Epithelial cell of esophagus (primary cell): Measurements from ENCODE around the gene WDFY4.

Experiments used
- DNase-seq: peaks from one replicate; pipeline ENCODE4 v3.0.0; 2010; ENCODE audit warnings: low read depth
- H3K4me3 ChIP-seq: 2 replicates; pipeline ENCODE4 v1.5.1; 2011; ENCODE audit warnings: mild to moderate bottlenecking, low read length, control low read depth
- CTCF ChIP-seq: IDR thresholded peaks from 2 replicates; pipeline ENCODE4 v1.5.1; 2011; ENCODE audit warnings: low read depth, mild to moderate bottlenecking, low read length, control low read depth, inconsistent platforms; ENCODE audit not compliant: insufficient read depth; ENCODE audit errors: missing control alignments

The WDFY4 gene

DNA sequence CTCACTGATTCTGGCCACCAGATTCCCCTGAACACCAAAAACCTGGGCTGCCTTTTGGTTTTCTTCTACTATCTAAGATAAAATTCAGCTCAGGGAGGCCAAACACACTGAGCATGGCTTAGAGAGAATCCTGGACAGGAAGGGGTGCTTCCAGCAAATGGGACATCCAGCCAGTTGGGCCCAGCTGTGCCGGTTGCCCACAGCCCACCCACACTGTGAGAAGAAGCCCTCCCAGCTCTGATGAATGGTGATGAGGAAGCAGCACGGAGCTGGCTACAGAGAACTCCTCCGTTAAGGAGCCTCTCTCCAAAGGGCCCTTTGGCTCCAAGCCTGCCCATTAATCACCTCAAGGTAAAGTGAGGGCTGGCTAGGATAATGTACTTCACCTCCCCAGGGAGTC, 239.1 kb downstream of the WDFY4 start:
- DNase-seq: no peak
- no peak for TF ChIP-seq CTCF
- no peak overlapping the region for H3K4me3 ChIP-seq

GRCh38 chr10:48924988-48925387, 240.3 kb downstream of the WDFY4 start:
- no peak for DNase-seq
- TF ChIP-seq CTCF: no peak
- H3K4me3 ChIP-seq: no peak overlapping the region

DNA sequence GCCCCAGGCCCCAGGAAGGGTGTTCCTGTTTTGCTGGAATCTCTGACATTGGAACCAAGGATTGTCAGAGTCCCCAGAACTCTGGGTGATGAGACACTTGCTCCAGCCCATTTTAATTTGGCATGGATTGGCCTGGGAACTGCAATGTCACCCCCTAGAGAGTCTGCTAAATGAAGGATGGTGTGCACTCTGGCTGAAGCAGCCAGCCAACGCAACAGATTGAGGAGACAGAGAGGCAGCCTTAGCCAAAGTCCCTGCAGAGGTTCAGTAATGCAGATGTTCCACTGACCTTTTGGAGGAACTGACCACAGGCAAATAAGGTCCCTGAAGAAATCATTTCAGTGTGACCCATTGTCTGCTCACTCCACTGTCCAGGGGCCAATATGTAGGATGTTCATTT, 241.6 kb downstream of the WDFY4 start:
- TF ChIP-seq CTCF: no peak
- H3K4me3 ChIP-seq: no peak overlapping the region
- DNase-seq: no peak

DNA sequence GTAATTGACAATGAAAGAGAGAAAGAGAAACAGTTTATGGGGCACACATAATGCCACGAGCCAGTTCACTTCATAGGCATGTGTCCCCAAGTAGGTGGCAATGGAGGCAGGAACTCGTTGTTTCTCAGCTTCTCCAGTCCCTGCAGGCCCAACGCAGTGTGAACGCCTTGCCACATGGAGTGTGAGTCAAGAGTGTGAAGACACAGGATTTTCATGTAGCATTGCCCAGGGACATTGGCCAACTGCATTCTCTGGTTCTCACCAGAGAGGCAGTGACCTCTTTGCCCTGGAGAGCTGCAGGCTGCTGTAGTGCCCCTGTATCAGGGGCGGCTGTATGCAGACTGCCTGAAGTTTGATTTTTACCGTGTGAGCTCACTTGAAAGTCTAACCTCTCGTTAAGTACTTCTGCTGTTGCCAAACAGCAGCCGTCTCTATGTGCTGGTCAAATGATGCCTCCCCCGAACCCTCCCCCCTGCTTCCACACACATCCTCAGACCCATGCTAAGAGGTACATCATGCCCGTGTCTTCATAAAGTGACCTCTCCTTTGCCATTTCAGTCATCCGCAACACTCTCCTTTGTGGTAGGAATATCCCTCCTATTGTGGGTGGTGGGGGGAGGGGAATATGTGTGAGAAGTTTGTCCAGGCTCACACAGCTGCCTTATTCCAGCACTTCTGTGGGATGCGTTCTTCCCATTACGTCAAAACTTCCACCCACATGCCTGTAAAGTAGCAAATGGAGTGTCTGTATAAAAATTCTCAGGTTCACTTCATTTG, 242.3 kb downstream of the WDFY4 start:
- no peak overlapping the region for H3K4me3 ChIP-seq
- no peak for TF ChIP-seq CTCF
- DNase-seq: no peak

GRCh38 chr10:48929413-48929990, 244.8 kb downstream of the WDFY4 start:
- no peak for TF ChIP-seq CTCF

DNA sequence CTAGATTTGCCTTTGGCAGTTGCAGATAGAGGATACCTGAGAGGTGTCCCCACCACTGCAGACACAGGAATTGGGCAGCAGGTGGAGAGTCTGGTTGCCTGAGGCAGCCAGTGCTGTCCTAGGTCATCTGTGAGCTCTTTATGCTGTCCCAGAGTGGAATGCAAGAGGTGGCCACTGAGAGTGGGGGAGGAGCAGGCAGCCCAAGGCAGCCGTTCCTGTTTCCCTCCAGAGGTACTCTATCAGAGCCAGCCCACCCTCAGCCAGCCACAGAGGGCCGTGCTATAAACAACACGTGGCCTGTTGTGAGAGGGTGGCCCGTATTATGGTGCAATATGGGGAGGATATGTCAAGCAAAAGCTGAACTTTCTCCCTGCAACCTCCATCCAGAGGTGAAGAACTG, 246.5 kb downstream of the WDFY4 start:
- H3K4me3 ChIP-seq: no peak overlapping the region
- DNase-seq: no peak
- TF ChIP-seq CTCF: no peak

More at GRCh38 chr10:48929413-48929990, 244.8 kb downstream of the WDFY4 start:
- no peak overlapping the region for H3K4me3 ChIP-seq
- no peak for DNase-seq
